NCI-H748 treated with DMSO at 0.1 percent for 48 hours (cell line): ENCODE data around the gene CCNY.
A peak's percentile ranks its signal among the peaks of the same experiment; 100 is the strongest.
"Not testable (repeated sequence)": the region's sequence is repeated elsewhere in the genome, so short reads cannot be mapped to it uniquely, and the experiment has no call there.

Experiments
- DNase-seq: peaks from one replicate; lab custom pipeline; 2025; lab: John Stamatoyannopoulos, UW

Gene CCNY

GRCh38 chr10:35336084-35336831, at the start of gene CCNY:
CCNY (plus strand) TSS chr10:35336509; CDS start chr10:35337054, 545 bp downstream.
- DNase-seq: peak; percentile 14

GRCh38 chr10:35289198-35289597, 47.1 kb upstream of the CCNY start:
- DNase-seq: no peak

- DNase-seq: no peak
These were observed 41.8 kb upstream of the CCNY start for GRCh38 chr10:35294506-35294905.

- DNase-seq: no peak
These were observed 37.3 kb upstream of the CCNY start for GRCh38 chr10:35299016-35299415.

GRCh38 chr10:35300063-35300699, 36.1 kb upstream of the CCNY start:
- no peak for DNase-seq

- no peak for DNase-seq
These were observed 31.7 kb upstream of the CCNY start for GRCh38 chr10:35304649-35305048.

- no peak for DNase-seq
These were observed 29.5 kb upstream of the CCNY start for GRCh38 chr10:35306852-35307251.

- DNase-seq: no peak
These were observed 29.0 kb upstream of the CCNY start for GRCh38 chr10:35307297-35307696.

GRCh38 chr10:35308809-35309208, 27.5 kb upstream of the CCNY start:
- DNase-seq: no peak

- DNase-seq: not testable (repeated sequence)
These were observed 22.2 kb upstream of the CCNY start for GRCh38 chr10:35314142-35314541.

GRCh38 chr10:35315235-35315634, 21.1 kb upstream of the CCNY start:
- not testable (repeated sequence) for DNase-seq

GRCh38 chr10:35316218-35316967, 19.9 kb upstream of the CCNY start:
- DNase-seq: no peak

- no peak for DNase-seq
These were observed 17.8 kb upstream of the CCNY start for GRCh38 chr10:35318551-35318950.

- DNase-seq: no peak
These were observed 16.0 kb upstream of the CCNY start for GRCh38 chr10:35320341-35320740.

- DNase-seq: no peak
These were observed 13.7 kb upstream of the CCNY start for GRCh38 chr10:35322636-35323035.

GRCh38 chr10:35324196-35324595, 12.1 kb upstream of the CCNY start:
- no peak for DNase-seq

GRCh38 chr10:35326466-35327235, 9.7 kb upstream of the CCNY start:
- no peak for DNase-seq

GRCh38 chr10:35327790-35328403, 8.4 kb upstream of the CCNY start:
- DNase-seq: no peak

- no peak for DNase-seq
These were observed 7.8 kb upstream of the CCNY start for GRCh38 chr10:35328404-35329037.

GRCh38 chr10:35329520-35329919, 6.8 kb upstream of the CCNY start:
- no peak for DNase-seq
